HG02973 (cell line): ENCODE results near the gene GPHN.
A peak's percentile ranks its signal among the peaks of the same experiment; 100 is the strongest.
"Not testable (repeated sequence)": the region's sequence is repeated elsewhere in the genome, so short reads cannot be mapped to it uniquely, and the experiment has no call there.

Source experiments
- ATAC-seq: cut with Tn5 transposase; IDR thresholded peaks from one replicate; pipeline ENCODE4 v1.9.1; 2021; ENCODE audit warnings: moderate library complexity; ENCODE audit not compliant: unreplicated experiment

The GPHN gene

GRCh38 chr14:66501592-66501991 lies 6.4 kb upstream of the GPHN start:
- ATAC-seq, result no peak

- not testable (repeated sequence) for ATAC-seq
These were observed 5.1 kb upstream of the GPHN start for GRCh38 chr14:66502836-66503235.

- ATAC-seq, result no peak
These were observed 4.4 kb upstream of the GPHN start for GRCh38 chr14:66503532-66503931.

- peak; percentile 12 for ATAC-seq
These were observed 696 bp upstream of the GPHN start for GRCh38 chr14:66507181-66507721.

GRCh38 chr14:66508547-66508845 lies 549 bp downstream of the GPHN start:
- no peak for ATAC-seq

- no peak for ATAC-seq
These were observed 1.1 kb downstream of the GPHN start for GRCh38 chr14:66508846-66509621.

- no peak for ATAC-seq
These were observed 1.9 kb downstream of the GPHN start for GRCh38 chr14:66509874-66510273.

- ATAC-seq, result no peak
These were observed 3.9 kb downstream of the GPHN start for GRCh38 chr14:66511849-66512248.

- no peak for ATAC-seq
These were observed 6.3 kb downstream of the GPHN start for GRCh38 chr14:66514213-66514612.

- no peak for ATAC-seq
These were observed 22.6 kb downstream of the GPHN start for GRCh38 chr14:66530526-66530925.

GRCh38 chr14:66539034-66539433 lies 31.1 kb downstream of the GPHN start:
- no peak for ATAC-seq

- no peak for ATAC-seq
These were observed 32.1 kb downstream of the GPHN start for GRCh38 chr14:66540038-66540437.

GRCh38 chr14:66541627-66542026 lies 33.7 kb downstream of the GPHN start:
- no peak for ATAC-seq

- no peak for ATAC-seq
These were observed 36.0 kb downstream of the GPHN start for GRCh38 chr14:66543996-66544395.

GRCh38 chr14:66545191-66545590 lies 37.2 kb downstream of the GPHN start:
- not testable (repeated sequence) for ATAC-seq

GRCh38 chr14:66545751-66546150 lies 37.8 kb downstream of the GPHN start:
- not testable (repeated sequence) for ATAC-seq

GRCh38 chr14:66563731-66564130 lies 55.8 kb downstream of the GPHN start:
- ATAC-seq, result no peak

- no peak for ATAC-seq
These were observed 60.3 kb downstream of the GPHN start for GRCh38 chr14:66568220-66568619.

- no peak for ATAC-seq
These were observed 64.9 kb downstream of the GPHN start for GRCh38 chr14:66572826-66573225.

- ATAC-seq, result no peak
These were observed 67.1 kb downstream of the GPHN start for GRCh38 chr14:66575014-66575413.

- ATAC-seq, result no peak
These were observed 68.0 kb downstream of the GPHN start for GRCh38 chr14:66575939-66576338.

- ATAC-seq, result not testable (repeated sequence)
These were observed 79.8 kb downstream of the GPHN start for GRCh38 chr14:66587753-66588152.

- no peak for ATAC-seq
These were observed 87.4 kb downstream of the GPHN start for GRCh38 chr14:66595394-66595793.
